Activated CD4-positive, alpha-beta T cell treated with anti-CD3 and anti-CD28 coated beads, Interleukin-2, amount 10 ng/mL, durations not matched to agents 24 days and 14 days (primary cell): ENCODE measurements around the gene AGO4. TPM values are rescaled to one million over a fixed set of nuclear protein-coding genes. Genes with fewer than 3 reads are reported as not detected.

Experiments used
- DNase-seq: peaks from one replicate; pipeline ENCODE4 v3.0.0; 2022
- H3K27ac Mint-ChIP-seq: one replicate; pipeline ENCODE4 v1.8.0; 2022; ENCODE audit warnings: mild to moderate bottlenecking, mixed read lengths
- H3K27me3 Mint-ChIP-seq: one replicate; pipeline ENCODE4 v1.8.0; 2022; ENCODE audit warnings: mixed read lengths
- H3K36me3 Mint-ChIP-seq: one replicate; pipeline ENCODE4 v1.8.0; 2022; ENCODE audit warnings: low read depth, mild to moderate bottlenecking, mixed read lengths
- H3K4me1 Mint-ChIP-seq: one replicate; pipeline ENCODE4 v1.8.0; 2021; ENCODE audit warnings: mixed read lengths
- H3K4me3 Mint-ChIP-seq: one replicate; pipeline ENCODE4 v1.8.0; 2022; ENCODE audit warnings: mild to moderate bottlenecking, moderate library complexity, mixed read lengths
- H3K9me3 Mint-ChIP-seq: one replicate; pipeline ENCODE4 v1.8.0; 2021; ENCODE audit warnings: mixed read lengths
- intact Hi-C: fragments of 100-400 bp; cut with micrococcal nuclease; formaldehyde crosslinking; loops from one replicate; pipeline ENCODE4 v1.15.1; 2023
- total RNA-seq: library from RNA; stranded (reverse); gene quantifications from 2 replicates; pipeline ENCODE4 v1.2.3, GENCODE V29; 2022

The AGO4 gene
- total RNA-seq, 1 donor from 2014 or later: 10.0 TPM

DNA sequence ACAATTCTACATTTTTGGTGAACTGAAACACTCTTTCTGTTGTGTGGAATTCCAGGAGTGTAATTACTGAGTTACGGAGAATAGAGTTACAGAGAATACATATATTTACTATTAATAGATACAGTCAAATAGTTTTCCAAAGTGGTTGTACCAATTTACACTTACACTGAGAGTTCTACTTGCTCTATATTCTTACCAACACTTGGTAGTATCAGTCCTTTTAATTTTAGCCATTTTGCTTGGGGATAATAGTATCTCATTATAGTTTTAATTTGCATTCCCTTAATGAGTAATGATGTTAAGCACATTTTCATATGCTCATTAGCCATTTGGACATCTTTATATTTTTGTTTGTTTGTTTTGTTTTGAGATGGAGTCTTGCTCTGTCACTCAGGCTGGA, 28.9 kb downstream of the AGO4 start:
- DNase-seq: no peak
- H3K4me1 Mint-ChIP-seq: no peaks in the 10 kb centered on the region
- H3K27ac Mint-ChIP-seq: no peak overlapping the region
- H3K27me3 Mint-ChIP-seq: no peaks in the 10 kb centered on the region
- no peaks in the 10 kb centered on the region for H3K9me3 Mint-ChIP-seq
- peaks cover 35% of the 10 kb centered on the region for H3K36me3 Mint-ChIP-seq
- intact Hi-C loops: no loop called here
- no peak overlapping the region for H3K4me3 Mint-ChIP-seq

DNA sequence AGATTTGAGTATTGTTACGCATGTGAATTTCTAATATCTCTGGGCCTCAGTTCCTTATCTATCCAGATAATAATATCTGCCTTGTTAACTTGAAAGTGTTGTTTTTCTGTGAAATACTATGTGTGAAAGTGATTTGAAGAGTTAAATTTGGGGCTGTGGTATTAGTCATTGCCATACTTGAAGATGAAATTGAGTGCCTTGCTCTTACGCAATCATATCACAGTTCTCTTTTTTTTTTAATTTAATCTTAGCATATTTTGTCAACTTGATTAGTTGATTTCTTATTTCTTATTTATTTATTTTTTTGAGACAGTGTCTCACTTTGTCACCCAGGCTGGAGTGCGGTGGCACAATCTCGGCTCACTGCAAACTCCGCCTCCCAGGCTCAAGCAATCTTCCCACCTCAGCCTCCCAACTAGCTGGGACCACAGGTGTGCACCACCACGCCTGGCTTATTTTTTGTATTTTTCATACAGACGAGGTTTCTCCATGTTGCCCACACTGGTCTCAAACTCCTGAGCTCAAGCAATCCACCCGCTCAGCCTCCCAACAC, 31.0 kb downstream of the AGO4 start:
- Mint-ChIP-seq H3K27me3 (no peaks in the 10 kb centered on the region), H3K4me3 (no peak overlapping the region), H3K9me3 (no peaks in the 10 kb centered on the region), H3K36me3 (peaks cover 36% of the 10 kb centered on the region), H3K4me1 (no peaks in the 10 kb centered on the region), H3K27ac (no peak overlapping the region)
- intact Hi-C loops: no loop called here
- no peak for DNase-seq

DNA sequence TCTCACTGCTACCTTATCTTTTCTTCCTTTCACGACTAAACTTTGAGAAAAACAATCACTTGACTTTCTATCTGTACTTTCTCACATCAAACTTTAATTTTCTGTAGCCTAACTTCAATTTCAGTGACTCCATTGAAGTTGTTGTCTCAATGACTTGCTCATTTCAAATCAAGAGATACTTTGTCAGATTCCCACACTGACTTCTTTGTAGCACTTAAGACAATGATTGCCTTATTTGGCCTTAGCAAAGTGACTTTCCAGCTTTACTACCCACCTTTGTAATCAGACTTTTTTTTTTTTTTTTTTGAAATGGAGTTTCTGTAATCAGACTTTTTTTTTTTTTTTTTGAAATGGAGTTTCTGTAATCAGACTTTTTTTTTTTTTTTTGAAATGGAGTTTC, 37.0 kb downstream of the AGO4 start:
- H3K9me3 Mint-ChIP-seq: no peaks in the 10 kb centered on the region
- H3K27me3 Mint-ChIP-seq: no peaks in the 10 kb centered on the region
- H3K36me3 Mint-ChIP-seq: peaks cover 16% of the 10 kb centered on the region
- H3K4me1 Mint-ChIP-seq: no peaks in the 10 kb centered on the region
- no peak overlapping the region for H3K4me3 Mint-ChIP-seq
- intact Hi-C loops: no loop called here
- no peak for DNase-seq
- H3K27ac Mint-ChIP-seq: no peak overlapping the region

DNA sequence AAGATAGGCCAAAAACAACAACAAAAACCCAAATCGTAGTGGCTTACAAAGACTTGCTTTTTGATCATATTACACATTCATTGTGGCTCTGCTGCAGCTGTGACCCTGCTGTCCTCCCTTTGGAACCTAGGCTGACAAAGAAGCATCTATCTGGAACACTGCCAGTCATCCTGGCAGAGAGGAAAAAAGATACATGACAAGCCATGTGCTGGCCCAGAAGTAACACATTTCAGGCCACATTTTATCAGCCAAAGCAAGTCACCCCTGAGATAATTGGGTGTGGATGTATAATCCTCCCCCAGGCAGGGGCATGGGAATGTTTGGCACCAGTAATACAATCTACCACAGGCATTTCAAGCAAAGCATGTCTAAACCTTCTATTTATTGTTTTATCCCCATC, 38.0 kb downstream of the AGO4 start:
- Mint-ChIP-seq H3K27me3 (no peaks in the 10 kb centered on the region), H3K4me3 (no peak overlapping the region), H3K9me3 (no peaks in the 10 kb centered on the region), H3K4me1 (no peaks in the 10 kb centered on the region), H3K36me3 (peaks cover 23% of the 10 kb centered on the region), H3K27ac (no peak overlapping the region)
- intact Hi-C loops: no loop called here
- no peak for DNase-seq

GRCh38 chr1:35847935-35848565, 40.2 kb downstream of the AGO4 start:
- Mint-ChIP-seq H3K9me3 (no peaks in the 10 kb centered on the region), H3K27ac (no peak overlapping the region), H3K4me3 (no peak overlapping the region), H3K36me3 (peaks cover 19% of the 10 kb centered on the region), H3K27me3 (no peaks in the 10 kb centered on the region), H3K4me1 (no peaks in the 10 kb centered on the region)
- intact Hi-C loops: no loop called here
- no peak for DNase-seq

DNA sequence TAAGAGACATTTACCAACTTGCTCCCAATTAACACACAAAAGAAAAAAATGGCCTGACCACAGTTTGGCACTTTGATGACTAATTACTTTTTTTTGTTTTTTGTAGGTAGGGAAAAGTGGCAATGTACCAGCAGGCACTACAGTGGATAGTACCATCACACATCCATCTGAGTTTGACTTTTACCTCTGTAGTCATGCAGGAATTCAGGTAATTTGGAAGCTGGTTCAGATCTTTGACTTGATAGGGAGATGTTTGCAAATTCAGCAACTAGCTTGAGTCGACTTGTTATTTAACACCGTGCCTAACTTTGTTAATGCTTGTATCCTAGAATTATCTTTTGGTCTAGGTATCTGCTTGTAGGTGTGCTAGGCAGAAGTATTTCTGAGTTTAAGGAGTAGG, 42.2 kb downstream of the AGO4 start:
- intact Hi-C loops: no loop called here
- H3K9me3 Mint-ChIP-seq: no peaks in the 10 kb centered on the region
- peaks cover 25% of the 10 kb centered on the region for H3K36me3 Mint-ChIP-seq
- H3K4me1 Mint-ChIP-seq: no peaks in the 10 kb centered on the region
- H3K27me3 Mint-ChIP-seq: no peaks in the 10 kb centered on the region
- no peak for DNase-seq
- no peak overlapping the region for H3K27ac Mint-ChIP-seq
- H3K4me3 Mint-ChIP-seq: no peak overlapping the region

GRCh38 chr1:35850716-35851115, 42.9 kb downstream of the AGO4 start:
- no peak overlapping the region for H3K27ac Mint-ChIP-seq
- intact Hi-C loops: no loop called here

DNA sequence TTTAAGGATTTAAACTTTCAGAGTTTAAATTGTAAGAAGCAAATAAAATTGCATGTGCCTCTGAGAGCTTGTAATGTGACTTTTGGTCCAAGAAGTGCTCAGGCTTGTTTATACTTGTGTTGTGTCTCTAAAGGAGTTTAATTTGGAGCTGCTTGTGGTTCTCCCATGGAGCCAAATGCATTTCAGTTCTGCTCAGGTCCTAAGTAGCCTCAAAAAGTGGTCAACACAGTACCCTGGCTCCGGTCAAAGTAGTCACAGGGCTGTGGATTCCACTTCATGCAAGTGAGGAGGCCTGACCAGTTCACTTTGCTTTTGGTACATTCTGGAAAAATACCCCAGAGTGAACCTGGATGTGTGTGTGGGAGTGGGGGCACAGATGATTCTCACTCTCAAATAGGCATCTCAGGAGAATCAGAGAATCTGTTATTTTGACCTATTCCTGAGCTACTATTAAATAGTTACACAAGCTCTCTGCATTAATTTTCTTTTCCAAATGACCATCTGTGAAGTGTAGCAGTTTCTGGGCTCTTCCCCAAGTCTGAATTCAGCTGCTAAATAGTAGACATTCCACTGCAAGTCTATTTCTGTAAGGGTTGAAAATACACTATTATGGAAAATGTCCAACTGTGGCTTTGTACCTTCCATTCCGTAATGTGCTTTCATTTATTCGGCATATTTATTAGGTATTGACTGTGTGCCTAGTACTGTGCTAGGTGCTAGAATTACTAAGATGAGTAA, 43.5 kb downstream of the AGO4 start:
- no peaks in the 10 kb centered on the region for H3K4me1 Mint-ChIP-seq
- peaks cover 24% of the 10 kb centered on the region for H3K36me3 Mint-ChIP-seq
- intact Hi-C loops: no loop called here
- no peak overlapping the region for H3K4me3 Mint-ChIP-seq
- H3K27ac Mint-ChIP-seq: no peak overlapping the region
- DNase-seq: no peak
- H3K27me3 Mint-ChIP-seq: no peaks in the 10 kb centered on the region
- H3K9me3 Mint-ChIP-seq: no peaks in the 10 kb centered on the region

More at GRCh38 chr1:35850716-35851115, 42.9 kb downstream of the AGO4 start:
- no peaks in the 10 kb centered on the region for H3K9me3 Mint-ChIP-seq
- H3K27me3 Mint-ChIP-seq: no peaks in the 10 kb centered on the region
- DNase-seq: no peak
- H3K4me1 Mint-ChIP-seq: no peaks in the 10 kb centered on the region
- peaks cover 23% of the 10 kb centered on the region for H3K36me3 Mint-ChIP-seq
- no peak overlapping the region for H3K4me3 Mint-ChIP-seq

DNA sequence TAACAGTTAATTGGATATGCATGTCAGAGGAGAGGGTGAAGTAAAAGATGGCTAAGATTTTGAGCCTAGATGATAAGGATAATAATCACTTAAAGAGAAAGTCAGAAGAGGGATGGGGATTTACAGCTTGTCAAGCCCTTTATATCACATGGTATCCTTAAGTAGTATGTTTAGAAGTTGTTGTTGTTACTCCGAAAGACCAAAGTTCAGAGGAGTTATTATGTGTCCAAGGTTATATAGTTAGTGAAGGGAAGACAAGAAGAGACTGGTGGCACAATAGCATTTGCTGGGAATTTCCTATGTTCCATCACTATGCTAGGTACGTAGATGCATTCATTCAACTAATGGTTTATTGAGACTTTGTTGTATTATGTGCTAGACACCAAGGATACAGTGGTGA, 44.4 kb downstream of the AGO4 start:
- H3K4me1 Mint-ChIP-seq: no peaks in the 10 kb centered on the region
- DNase-seq: no peak
- no peak overlapping the region for H3K27ac Mint-ChIP-seq
- H3K27me3 Mint-ChIP-seq: no peaks in the 10 kb centered on the region
- H3K9me3 Mint-ChIP-seq: no peaks in the 10 kb centered on the region
- peaks cover 24% of the 10 kb centered on the region for H3K36me3 Mint-ChIP-seq
- no peak overlapping the region for H3K4me3 Mint-ChIP-seq
- intact Hi-C loops: no loop called here

- Mint-ChIP-seq H3K4me3 (no peak overlapping the region), H3K27me3 (no peaks in the 10 kb centered on the region), H3K9me3 (no peaks in the 10 kb centered on the region), H3K36me3 (peaks cover 22% of the 10 kb centered on the region), H3K4me1 (no peaks in the 10 kb centered on the region), H3K27ac (no peak overlapping the region)
- DNase-seq: no peak
- intact Hi-C loops: no loop called here
Observed at GRCh38 chr1:35854989-35855700, 47.3 kb downstream of the AGO4 start.

DNA sequence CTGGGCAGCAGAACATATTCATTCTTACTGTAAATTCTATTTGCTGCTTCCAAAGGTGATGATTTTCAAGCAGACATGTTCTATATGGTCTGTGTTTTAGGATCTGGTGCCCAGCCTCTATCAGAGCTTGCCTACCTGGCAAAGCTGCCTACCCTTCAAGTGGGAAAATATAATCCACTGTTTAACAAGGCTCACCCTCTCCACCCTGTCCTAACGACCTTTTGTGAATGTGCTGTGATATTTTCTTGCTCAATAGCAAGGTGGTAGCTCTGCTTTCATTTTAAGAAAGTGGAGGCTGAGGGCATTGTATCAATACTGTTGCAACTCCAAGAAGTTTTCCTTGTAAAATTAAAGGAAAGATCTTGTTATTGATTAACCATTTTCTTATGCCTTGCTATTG, 49.1 kb downstream of the AGO4 start:
- Mint-ChIP-seq H3K36me3 (peaks cover 11% of the 10 kb centered on the region), H3K4me3 (no peak overlapping the region), H3K9me3 (no peaks in the 10 kb centered on the region), H3K27ac (no peak overlapping the region), H3K27me3 (peaks cover 8% of the 10 kb centered on the region), H3K4me1 (no peaks in the 10 kb centered on the region)
- DNase-seq: no peak
- intact Hi-C loops: no loop called here

- Mint-ChIP-seq H3K9me3 (no peaks in the 10 kb centered on the region), H3K4me1 (no peaks in the 10 kb centered on the region), H3K27me3 (peaks cover 9% of the 10 kb centered on the region), H3K36me3 (peaks cover 8% of the 10 kb centered on the region), H3K27ac (no peak overlapping the region), H3K4me3 (no peak overlapping the region)
- intact Hi-C loops: no loop called here
- no peak for DNase-seq
Observed at GRCh38 chr1:35857830-35858229, 50.0 kb downstream of the AGO4 start.

DNA sequence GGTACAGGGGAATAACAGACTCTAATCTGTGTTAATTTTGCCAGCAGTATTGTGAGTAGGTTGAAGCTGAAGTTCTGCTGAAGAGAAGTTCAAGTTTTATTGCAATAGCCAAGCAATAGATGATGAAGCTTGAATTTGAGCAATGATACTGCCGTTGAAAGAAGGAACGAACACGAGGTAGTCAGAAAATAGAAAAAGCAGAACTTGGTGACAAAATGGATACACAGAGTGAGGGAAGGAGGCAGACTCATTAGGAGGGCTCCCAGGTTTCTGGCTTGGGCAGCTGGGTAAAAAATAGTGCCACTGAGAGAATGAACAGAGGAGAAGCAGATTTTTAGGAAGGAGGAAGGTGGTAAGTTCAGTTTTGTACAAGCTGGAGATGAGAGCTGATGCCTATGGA, 52.9 kb downstream of the AGO4 start:
- Mint-ChIP-seq H3K9me3 (no peaks in the 10 kb centered on the region), H3K36me3 (peaks cover 1% of the 10 kb centered on the region), H3K27me3 (peaks cover 11% of the 10 kb centered on the region), H3K27ac (no peak overlapping the region), H3K4me3 (no peak overlapping the region), H3K4me1 (no peaks in the 10 kb centered on the region)
- DNase-seq: no peak
- intact Hi-C loops: no loop called here

- Mint-ChIP-seq H3K27ac (no peak overlapping the region), H3K4me1 (no peaks in the 10 kb centered on the region)
- intact Hi-C loops: no loop called here
Observed at GRCh38 chr1:35863136-35863535, 55.3 kb downstream of the AGO4 start.

More at GRCh38 chr1:35863136-35863535, 55.3 kb downstream of the AGO4 start:
- no peak overlapping the region for H3K4me3 Mint-ChIP-seq
- peaks cover 11% of the 10 kb centered on the region for H3K27me3 Mint-ChIP-seq
- no peaks in the 10 kb centered on the region for H3K36me3 Mint-ChIP-seq
- no peak for DNase-seq
- H3K9me3 Mint-ChIP-seq: no peaks in the 10 kb centered on the region
